Glutamatergic neuron (in vitro differentiated cells): ENCODE results near the gene MRPL14. TPM values are rescaled to one million over a fixed set of nuclear protein-coding genes. Genes with fewer than 3 reads are reported as not detected.
A peak's percentile ranks its signal among the peaks of the same experiment; 100 is the strongest.

Experiments used
- DNase-seq: peaks from one replicate; pipeline ENCODE4 v3.0.0; 2022
- H3K27ac Mint-ChIP-seq: one replicate; pipeline ENCODE4 v1.8.0; 2020; ENCODE audit warnings: mild to moderate bottlenecking, mixed read lengths, inconsistent platforms; ENCODE audit not compliant: unreplicated experiment
- H3K27me3 Mint-ChIP-seq: one replicate; pipeline ENCODE4 v1.8.0; 2020; ENCODE audit warnings: mild to moderate bottlenecking, moderate library complexity, mixed read lengths, inconsistent platforms; ENCODE audit not compliant: unreplicated experiment
- H3K36me3 Mint-ChIP-seq: one replicate; pipeline ENCODE4 v1.8.0; 2020; ENCODE audit warnings: mild to moderate bottlenecking, mixed read lengths, inconsistent platforms; ENCODE audit not compliant: unreplicated experiment
- H3K4me1 Mint-ChIP-seq: one replicate; pipeline ENCODE4 v1.8.0; 2020; ENCODE audit warnings: mild to moderate bottlenecking, low read depth, mixed read lengths, inconsistent platforms; ENCODE audit not compliant: unreplicated experiment
- H3K4me3 Mint-ChIP-seq: one replicate; pipeline ENCODE4 v1.8.0; 2020; ENCODE audit warnings: mild to moderate bottlenecking, mixed read lengths, inconsistent platforms; ENCODE audit not compliant: unreplicated experiment
- H3K9me3 Mint-ChIP-seq: one replicate; pipeline ENCODE4 v1.8.0; 2020; ENCODE audit warnings: mild to moderate bottlenecking, moderate library complexity, mixed read lengths, inconsistent platforms; ENCODE audit not compliant: unreplicated experiment
- CTCF ChIP-seq: fragments of 200-600 bp; sonication (generic); IDR thresholded peaks from one replicate; pipeline ENCODE4 v1.5.0; 2021; ENCODE audit not compliant: partially characterized antibody, unreplicated experiment
- total RNA-seq: library from RNA; stranded (reverse); fragmentation: NEBNext Ultra II Directional; extraction: Animal tissue kit (Norgen Biotek cat#: 25700); gene quantifications from one replicate; pipeline ENCODE4 v1.2.1, GENCODE V29; 2021; ENCODE audit not compliant: unreplicated experiment

MRPL14 gene
- total RNA-seq, 1 donor from 2014 or later = 31.7 TPM

DNA sequence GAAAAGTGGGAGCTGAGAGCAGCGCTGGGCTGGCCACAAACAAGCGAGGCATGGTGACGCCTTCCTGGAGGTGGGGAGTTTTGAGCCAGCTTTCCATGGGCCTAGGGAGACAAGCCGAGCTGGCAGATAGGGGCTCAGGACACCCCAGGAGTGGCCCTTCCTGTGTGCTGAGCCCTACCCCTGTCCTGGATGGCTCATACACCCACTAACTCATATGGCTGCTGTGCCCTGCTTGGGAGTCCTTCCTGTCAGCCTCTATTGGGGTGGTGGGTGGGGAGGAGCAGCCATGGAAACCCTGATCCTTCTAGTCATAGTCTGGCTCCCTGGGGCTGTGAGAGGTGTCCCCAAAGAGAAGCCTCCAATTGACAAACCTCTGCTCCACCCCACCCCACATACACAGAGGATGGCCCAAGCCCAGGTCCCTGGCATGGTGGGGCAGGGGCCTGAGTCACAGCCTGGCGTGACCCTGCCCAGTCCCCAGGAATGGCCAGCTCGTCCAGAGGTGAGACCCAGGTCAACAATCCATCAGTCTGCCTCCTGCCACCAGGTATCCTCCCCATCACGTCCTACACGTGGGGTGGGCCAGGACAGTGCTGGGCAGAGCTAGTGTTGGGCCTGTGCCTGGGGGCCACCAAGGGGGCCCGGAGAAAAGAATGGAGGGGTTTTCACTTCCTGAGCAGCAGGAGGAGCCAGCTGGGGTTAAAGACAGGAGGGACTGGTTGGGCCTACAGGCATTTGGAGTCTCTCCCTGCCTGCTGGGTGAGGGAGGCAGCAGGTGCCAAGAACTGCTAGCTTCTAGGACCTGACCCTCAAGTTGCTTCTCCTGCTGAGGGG, 52.2 kb downstream of the MRPL14 start:
- H3K27me3 Mint-ChIP-seq = peaks cover 9% of the 10 kb centered on the region
- DNase-seq = no peak
- no peaks in the 10 kb centered on the region for H3K36me3 Mint-ChIP-seq
- peaks cover 3% of the 10 kb centered on the region for H3K4me1 Mint-ChIP-seq
- TF ChIP-seq CTCF = no peak
- peak overlapping the region; percentile 87 for H3K4me3 Mint-ChIP-seq
- H3K9me3 Mint-ChIP-seq = peaks cover 6% of the 10 kb centered on the region
- peak overlapping the region; percentile 56 for H3K27ac Mint-ChIP-seq

GRCh38 chr6:44074439-44074812, 52.8 kb downstream of the MRPL14 start:
- Mint-ChIP-seq H3K36me3 (no peaks in the 10 kb centered on the region), H3K27me3 (peaks cover 9% of the 10 kb centered on the region), H3K4me1 (peaks cover 3% of the 10 kb centered on the region), H3K4me3 (peak overlapping the region; percentile 87), H3K27ac (peak overlapping the region; percentile 56), H3K9me3 (peaks cover 6% of the 10 kb centered on the region)
- peak; percentile 80 for DNase-seq
- peak; percentile 87 for TF ChIP-seq CTCF

DNA sequence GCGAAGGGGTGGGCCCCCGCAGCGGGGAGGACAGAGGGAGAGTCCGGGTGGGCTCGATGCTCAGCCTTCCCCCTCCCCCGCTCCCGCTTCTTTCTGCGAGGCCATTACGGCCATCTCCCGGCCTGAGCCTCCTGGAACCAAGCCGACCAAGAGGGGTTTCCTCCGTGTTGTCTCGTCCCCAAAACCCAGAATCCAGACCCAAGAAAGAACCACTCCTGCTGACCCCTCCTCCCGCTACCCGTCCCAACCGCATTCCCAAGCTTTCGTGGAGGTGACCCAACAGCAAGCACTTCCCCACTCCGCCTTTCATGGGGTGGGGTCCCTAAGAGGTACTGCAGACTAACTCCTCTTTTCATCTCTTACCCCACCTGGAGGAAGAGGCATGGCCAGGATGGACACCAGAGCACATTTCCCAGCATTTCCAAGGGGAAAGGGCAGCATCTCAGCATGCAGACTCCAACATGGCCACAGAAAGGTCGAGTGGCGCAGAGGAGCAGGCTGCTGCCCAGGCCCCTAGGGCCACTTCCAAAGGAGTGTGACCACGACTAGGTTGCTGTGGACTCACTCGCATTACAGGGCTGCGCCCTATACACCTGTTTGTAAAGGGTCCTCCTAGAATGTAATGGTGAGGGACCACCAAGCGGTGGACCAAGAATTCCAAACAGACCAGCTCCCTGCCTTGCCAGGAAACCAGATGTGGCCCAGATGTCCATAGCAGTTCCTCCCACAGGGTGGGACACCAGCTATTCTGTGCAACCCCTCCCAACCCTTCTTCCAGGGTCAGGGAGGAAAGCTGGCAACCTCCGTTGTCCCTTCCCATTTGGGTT, 53.4 kb downstream of the MRPL14 start:
- Mint-ChIP-seq H3K4me3 (peak overlapping the region; percentile 87), H3K4me1 (peaks cover 3% of the 10 kb centered on the region), H3K9me3 (peaks cover 6% of the 10 kb centered on the region), H3K27me3 (peaks cover 11% of the 10 kb centered on the region), H3K27ac (peak overlapping the region; percentile 84), H3K36me3 (peaks cover 4% of the 10 kb centered on the region)
- no peak for DNase-seq
- TF ChIP-seq CTCF = no peak

GRCh38 chr6:44072959-44073611, 54.2 kb downstream of the MRPL14 start:
- H3K27ac Mint-ChIP-seq = peak overlapping the region; percentile 48
- peaks cover 6% of the 10 kb centered on the region for H3K9me3 Mint-ChIP-seq
- peak overlapping the region; percentile 91 for H3K4me3 Mint-ChIP-seq
- no peak for TF ChIP-seq CTCF
- peak; percentile 83 for DNase-seq
- H3K36me3 Mint-ChIP-seq = peaks cover 4% of the 10 kb centered on the region
- H3K27me3 Mint-ChIP-seq = peaks cover 11% of the 10 kb centered on the region
- H3K4me1 Mint-ChIP-seq = peaks cover 3% of the 10 kb centered on the region
